ENCODE results near the gene PARP14.
"Not testable (repeated sequence)": the region's sequence is repeated elsewhere in the genome, so short reads cannot be mapped to it uniquely, and the experiment has no call there.

The PARP14 gene

GRCh38 chr3:122710616-122711251, 30.1 kb downstream of the PARP14 start:
- in situ Hi-C loops (cut with MboI; ENCODE audit: low sequenced_read_pairs): not testable (repeated sequence)

- in situ Hi-C loops (cut with MboI; ENCODE audit: low sequenced_read_pairs): no loop called here
Measured at GRCh38 chr3:122714273-122714672, 33.6 kb downstream of the PARP14 start.

- in situ Hi-C loops (cut with MboI; ENCODE audit: low sequenced_read_pairs): no loop called here
Measured at GRCh38 chr3:122716667-122717066, 36.0 kb downstream of the PARP14 start.

- in situ Hi-C loops (cut with MboI; ENCODE audit: low sequenced_read_pairs): no loop called here
Measured at GRCh38 chr3:122719273-122719921, 38.8 kb downstream of the PARP14 start.

GRCh38 chr3:122725106-122725505, 44.5 kb downstream of the PARP14 start:
- in situ Hi-C loops (cut with MboI; ENCODE audit: low sequenced_read_pairs): no loop called here

- in situ Hi-C loops (cut with MboI; ENCODE audit: low sequenced_read_pairs): no loop called here
Measured at GRCh38 chr3:122727294-122727693, 46.7 kb downstream of the PARP14 start.

GRCh38 chr3:122727766-122728165, 47.1 kb downstream of the PARP14 start:
- in situ Hi-C loops (cut with MboI; ENCODE audit: low sequenced_read_pairs): no loop called here

GRCh38 chr3:122728186-122728585, 47.5 kb downstream of the PARP14 start:
- in situ Hi-C loops (cut with MboI; ENCODE audit: low sequenced_read_pairs): no loop called here

GRCh38 chr3:122728756-122729514, 48.3 kb downstream of the PARP14 start:
- in situ Hi-C loops (cut with MboI; ENCODE audit: low sequenced_read_pairs): no loop called here

GRCh38 chr3:122730240-122730639, 49.6 kb downstream of the PARP14 start:
- in situ Hi-C loops (cut with MboI; ENCODE audit: low sequenced_read_pairs): no loop called here

GRCh38 chr3:122732682-122733525, 52.3 kb downstream of the PARP14 start:
- in situ Hi-C loops (cut with MboI; ENCODE audit: low sequenced_read_pairs): not testable (repeated sequence)

GRCh38 chr3:122739172-122739571, 58.5 kb downstream of the PARP14 start:
- in situ Hi-C loops (cut with MboI; ENCODE audit: low sequenced_read_pairs): no loop called here

GRCh38 chr3:122742234-122742633, 61.6 kb downstream of the PARP14 start:
- in situ Hi-C loops (cut with MboI; ENCODE audit: low sequenced_read_pairs): no loop called here

- in situ Hi-C loops (cut with MboI; ENCODE audit: low sequenced_read_pairs): no loop called here
Measured at GRCh38 chr3:122743581-122744120, 63.0 kb downstream of the PARP14 start.

GRCh38 chr3:122745369-122746021, 64.9 kb downstream of the PARP14 start:
- in situ Hi-C loops (cut with MboI; ENCODE audit: low sequenced_read_pairs): no loop called here

GRCh38 chr3:122747295-122747694, 66.7 kb downstream of the PARP14 start:
- in situ Hi-C loops (cut with MboI; ENCODE audit: low sequenced_read_pairs): not testable (repeated sequence)

- in situ Hi-C loops (cut with MboI; ENCODE audit: low sequenced_read_pairs): no loop called here
Measured at GRCh38 chr3:122748347-122748746, 67.7 kb downstream of the PARP14 start.

GRCh38 chr3:122754929-122755328, 74.3 kb downstream of the PARP14 start:
- in situ Hi-C loops (cut with MboI; ENCODE audit: low sequenced_read_pairs): no loop called here

- in situ Hi-C loops (cut with MboI; ENCODE audit: low sequenced_read_pairs): no loop called here
Measured at GRCh38 chr3:122755491-122755890, 74.9 kb downstream of the PARP14 start.

GRCh38 chr3:122758877-122759560, 78.4 kb downstream of the PARP14 start:
- in situ Hi-C loops (cut with MboI; ENCODE audit: low sequenced_read_pairs): no loop called here
